ENCODE results near the gene CCDC148.

- TF ChIP-seq POLR2A (IDR thresholded peaks at IDR 0.05; ENCODE audit: low read depth, low read length) (no peak), CTCF (IDR thresholded peaks at IDR 0.05; ENCODE audit: extremely low read depth in 1 of 2, insufficient read depth in 1 of 2, low read depth in 1 of 2, low read length in 2 of 2) (no peak), POLR2AphosphoS5 (IDR thresholded peaks at IDR 0.05; ENCODE audit: insufficient read depth, low read depth, low read length) (no peak), JUN (IDR thresholded peaks at IDR 0.05; ENCODE audit: borderline replicate concordance, insufficient read depth, insufficient read length, low read depth) (no peak), EZH2 (IDR thresholded peaks at IDR 0.05; ENCODE audit: borderline replicate concordance, low read depth, low read length, severe bottlenecking) (no peak), MAX (IDR thresholded peaks at IDR 0.05; ENCODE audit: insufficient read depth, insufficient read length) (no peak), FOS (IDR thresholded peaks at IDR 0.05; ENCODE audit: borderline replicate concordance, insufficient read depth, low read length) (no peak)
Measured at GRCh38 chr2:158380746-158381145, 75.8 kb downstream of the CCDC148 start.

Measured in endothelial cell of umbilical vein (primary cell).